ENCODE results near the gene HBS1L.

DNA sequence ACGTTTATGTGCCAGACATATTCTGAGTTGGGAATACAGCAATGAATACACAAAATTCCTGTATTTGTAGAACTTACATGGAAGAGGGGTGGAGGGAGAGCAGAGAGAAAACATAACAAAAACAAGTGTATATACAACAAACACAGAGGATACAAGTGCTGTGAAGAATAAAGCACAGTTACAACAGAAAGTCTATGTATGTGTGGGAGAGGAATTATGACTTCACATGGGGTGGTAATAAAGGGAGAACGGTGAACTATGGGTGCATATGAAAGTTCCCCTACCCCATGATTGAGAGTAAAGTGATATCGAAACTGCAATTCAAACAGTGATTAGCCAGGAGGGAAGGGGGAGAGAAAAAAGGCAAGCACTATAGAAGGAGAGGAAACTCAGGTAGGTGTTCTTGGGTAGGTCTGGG is 24.6 kb downstream of the HBS1L start:
- TF ChIP-seq, protein P1, sequence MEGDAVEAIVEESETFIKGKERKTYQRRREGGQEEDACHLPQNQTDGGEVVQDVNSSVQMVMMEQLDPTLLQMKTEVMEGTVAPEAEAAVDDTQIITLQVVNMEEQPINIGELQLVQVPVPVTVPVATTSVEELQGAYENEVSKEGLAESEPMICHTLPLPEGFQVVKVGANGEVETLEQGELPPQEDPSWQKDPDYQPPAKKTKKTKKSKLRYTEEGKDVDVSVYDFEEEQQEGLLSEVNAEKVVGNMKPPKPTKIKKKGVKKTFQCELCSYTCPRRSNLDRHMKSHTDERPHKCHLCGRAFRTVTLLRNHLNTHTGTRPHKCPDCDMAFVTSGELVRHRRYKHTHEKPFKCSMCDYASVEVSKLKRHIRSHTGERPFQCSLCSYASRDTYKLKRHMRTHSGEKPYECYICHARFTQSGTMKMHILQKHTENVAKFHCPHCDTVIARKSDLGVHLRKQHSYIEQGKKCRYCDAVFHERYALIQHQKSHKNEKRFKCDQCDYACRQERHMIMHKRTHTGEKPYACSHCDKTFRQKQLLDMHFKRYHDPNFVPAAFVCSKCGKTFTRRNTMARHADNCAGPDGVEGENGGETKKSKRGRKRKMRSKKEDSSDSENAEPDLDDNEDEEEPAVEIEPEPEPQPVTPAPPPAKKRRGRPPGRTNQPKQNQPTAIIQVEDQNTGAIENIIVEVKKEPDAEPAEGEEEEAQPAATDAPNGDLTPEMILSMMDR (IDR thresholded peaks at IDR 0.05; ENCODE audit: insufficient read depth, low read length, poor library complexity, severe bottlenecking) = no peak
- no peak for TF ChIP-seq EZH2phosphoT487 (conservative IDR thresholded peaks at IDR 0.05; ENCODE audit: low read length)

Measured in SU-DHL-6 (cell line).